Upper lobe of left lung (tissue), 4 donors: Measurements from ENCODE around the gene SKA3.

ENCODE experiments used
- CTCF ChIP-seq, 6 experiments: fragments of 450-650 bp in 4 of 6; fragments of 200-600 bp in 2 of 6; sonication (generic) in 2 of 6; IDR thresholded peaks; one replicate each; pipeline ENCODE4 v1.5.1; 2016 to 2019; ENCODE audit warnings: antibody characterized with exemption in 6 of 6
- POLR2A ChIP-seq, 4 donors: fragments of 450-650 bp; IDR thresholded peaks; one replicate each; pipeline ENCODE4 v1.5.1; 2016 to 2017; ENCODE audit warnings: antibody characterized with exemption in 4 of 4, mild to moderate bottlenecking in 2 of 4

GRCh38 chr13:21130116-21130515 is 46.2 kb downstream of the SKA3 start:
- TF ChIP-seq CTCF (IDR thresholded peaks at IDR 0.05) (no peak), POLR2A (IDR thresholded peaks at IDR 0.05) (no peak)
